Germinal center (tissue), 1 donor: ENCODE results near the gene MVB12B.

Source experiments
- DNase-seq: peaks from one replicate; pipeline ENCODE4 v3.0.0; 2012; ENCODE audit warnings: mixed read lengths, low spot score

MVB12B gene

GRCh38 chr9:126494264-126494663 is 167.6 kb downstream of the MVB12B start:
- DNase-seq, result no peak

GRCh38 chr9:126494746-126495145 is 168.1 kb downstream of the MVB12B start:
- DNase-seq, result no peak

GRCh38 chr9:126495411-126496180 is 169.0 kb downstream of the MVB12B start:
- DNase-seq, result no peak

GRCh38 chr9:126496181-126496576 is 169.6 kb downstream of the MVB12B start:
- DNase-seq, result no peak

GRCh38 chr9:126496781-126497659 is 170.4 kb downstream of the MVB12B start:
- no peak for DNase-seq

GRCh38 chr9:126497660-126498275 is 171.1 kb downstream of the MVB12B start:
- DNase-seq, result no peak

- DNase-seq, result no peak
These were observed 171.7 kb downstream of the MVB12B start for GRCh38 chr9:126498331-126498730.

GRCh38 chr9:126499005-126499910 is 172.6 kb downstream of the MVB12B start:
- DNase-seq, result peak; percentile 50

GRCh38 chr9:126499911-126500599 is 173.4 kb downstream of the MVB12B start:
- DNase-seq, result no peak

GRCh38 chr9:126500600-126501382 is 174.2 kb downstream of the MVB12B start:
- peak; percentile 76 for DNase-seq

- DNase-seq, result no peak
These were observed 175.0 kb downstream of the MVB12B start for GRCh38 chr9:126501383-126502331.

- no peak for DNase-seq
These were observed 176.0 kb downstream of the MVB12B start for GRCh38 chr9:126502417-126503332.

- DNase-seq, result no peak
These were observed 176.9 kb downstream of the MVB12B start for GRCh38 chr9:126503333-126504085.

- DNase-seq, result no peak
These were observed 177.7 kb downstream of the MVB12B start for GRCh38 chr9:126504086-126504976.

- no peak for DNase-seq
These were observed 178.4 kb downstream of the MVB12B start for GRCh38 chr9:126504977-126505455.
